ENCODE results near the gene TAS2R7. TPM values are rescaled to one million over a fixed set of nuclear protein-coding genes. Genes with fewer than 3 reads are reported as not detected.

Gene TAS2R7, protein sequence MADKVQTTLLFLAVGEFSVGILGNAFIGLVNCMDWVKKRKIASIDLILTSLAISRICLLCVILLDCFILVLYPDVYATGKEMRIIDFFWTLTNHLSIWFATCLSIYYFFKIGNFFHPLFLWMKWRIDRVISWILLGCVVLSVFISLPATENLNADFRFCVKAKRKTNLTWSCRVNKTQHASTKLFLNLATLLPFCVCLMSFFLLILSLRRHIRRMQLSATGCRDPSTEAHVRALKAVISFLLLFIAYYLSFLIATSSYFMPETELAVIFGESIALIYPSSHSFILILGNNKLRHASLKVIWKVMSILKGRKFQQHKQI
- not detected in 5 replicates for total RNA-seq (2022; extraction: Qiagen RNA extraction)

DNA sequence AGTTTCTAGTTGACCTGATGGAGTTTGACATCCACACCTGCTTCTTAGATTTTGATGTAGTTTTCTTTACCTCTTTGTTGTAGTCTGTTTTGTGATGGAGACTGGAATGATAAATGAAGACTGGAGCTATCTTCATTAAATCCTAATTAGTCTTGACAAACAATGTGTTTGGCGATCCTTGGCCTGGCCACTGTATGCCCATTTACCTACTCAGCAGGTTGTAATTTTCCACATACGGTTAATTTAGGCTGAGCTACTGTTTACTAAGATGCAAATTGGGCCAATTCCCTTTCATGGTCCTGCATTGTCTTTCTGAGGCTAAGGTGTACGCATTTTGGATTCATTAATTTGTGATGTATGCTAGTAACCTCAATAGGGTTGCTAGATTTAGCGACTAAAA is at the start of gene TAS2R7:
TAS2R7 (minus strand) TSS at position 41 of the 400 bp plus-strand sequence. CDS start 57 bp downstream, outside the sequence.

DNA sequence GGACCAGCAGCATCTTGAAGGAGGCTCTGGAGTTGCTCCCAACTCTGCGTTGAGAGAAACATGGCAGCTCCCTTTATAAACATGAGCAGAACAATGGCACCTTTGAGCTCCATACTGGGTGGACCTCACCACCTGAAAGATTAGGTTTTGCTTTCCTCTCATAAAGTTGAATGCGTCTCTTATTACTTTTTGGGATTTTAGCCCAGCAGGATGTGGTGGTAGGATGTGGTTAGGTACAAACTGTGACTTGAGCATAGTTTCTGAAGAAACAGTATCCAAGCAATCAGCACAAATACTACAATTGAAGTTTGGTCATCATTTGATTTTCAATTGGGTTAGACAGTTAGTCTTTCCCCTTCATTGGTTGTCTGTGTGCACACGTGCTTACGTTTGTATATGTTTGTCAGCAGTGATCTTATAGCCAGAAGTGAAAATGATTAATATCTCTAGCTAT is 47.0 kb upstream of the TAS2R7 start, which contains the start of gene PRR4:
PRR4 (minus strand) TSS at position 51 of the 454 bp plus-strand sequence; CDS start at position 13, 38 bp downstream.

DNA sequence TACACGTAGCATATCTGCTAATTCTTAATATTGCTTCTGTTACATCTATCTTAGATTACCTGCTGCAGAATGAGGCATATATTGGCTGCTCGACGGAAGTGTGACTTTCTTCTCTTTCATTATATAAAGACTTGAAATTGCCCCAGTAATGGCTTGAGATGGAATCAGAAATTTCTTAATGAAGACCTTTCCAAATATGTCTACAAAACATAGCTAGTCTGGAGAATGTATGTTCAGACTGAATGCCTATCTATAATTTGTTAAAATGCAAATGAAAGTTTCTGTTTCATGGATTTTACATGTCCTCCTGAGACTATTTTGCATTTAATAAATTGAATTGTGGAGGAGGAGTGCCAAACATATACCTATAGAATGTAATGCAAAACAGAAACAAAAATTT is 23.8 kb upstream of the TAS2R7 start, which contains the start of gene TAS2R10:
TAS2R10 (minus strand) TSS at position 101 of the 400 bp plus-strand sequence; CDS start at position 12, 89 bp downstream.

DNA sequence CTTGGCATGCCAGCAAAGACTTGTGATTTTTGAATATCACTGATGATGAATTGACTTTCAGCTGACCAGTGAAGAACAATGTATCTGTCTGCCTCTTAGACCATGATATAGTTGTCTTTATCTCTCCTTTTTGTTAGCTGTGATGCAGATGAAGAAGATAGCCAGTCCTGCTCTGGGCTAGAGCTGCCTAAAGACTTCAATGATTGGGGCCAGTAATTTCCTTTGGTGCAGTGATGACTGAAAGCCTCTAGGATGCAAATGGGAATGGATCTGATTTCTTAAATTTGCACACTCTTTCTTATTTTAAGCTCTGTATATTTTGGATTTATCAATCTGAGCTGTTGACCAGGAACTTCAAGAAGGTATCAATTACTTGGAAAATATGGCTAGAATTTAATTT is 7.6 kb upstream of the TAS2R7 start, which contains the start of gene TAS2R9:
TAS2R9 (minus strand) TSS at position 101 of the 400 bp plus-strand sequence; CDS start at position 8, 93 bp downstream.

DNA sequence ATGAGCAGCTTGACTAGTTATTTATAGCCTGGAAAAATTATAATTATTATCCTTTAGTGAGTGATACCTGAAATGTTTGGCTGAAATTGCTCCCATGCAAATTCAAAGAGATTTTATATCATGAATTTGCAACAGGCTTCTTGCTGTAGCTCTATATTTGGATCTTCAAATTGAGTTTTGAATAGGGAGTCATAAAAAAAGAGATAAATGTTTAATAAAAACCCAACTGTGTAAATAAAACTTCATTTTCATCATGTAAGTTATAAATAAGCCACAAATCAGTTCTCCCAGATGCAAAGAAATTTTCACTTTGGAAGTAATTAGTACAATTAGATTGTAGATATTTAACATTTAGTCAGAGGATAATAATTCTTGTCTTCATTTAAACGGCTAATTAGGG is 4.8 kb upstream of the TAS2R7 start, which contains the start of gene TAS2R8:
TAS2R8 (minus strand) TSS at position 101 of the 400 bp plus-strand sequence. CDS start 306 bp downstream, outside the sequence.

Other genes starting within 250 kb of the TAS2R7 start
- gene MAGOHB, start 189.0 kb downstream of the TAS2R7 start, total RNA-seq (2022; extraction: Qiagen RNA extraction), result 47.4 to 51.6 TPM (median 48.3 TPM) in 5 replicates
- gene STYK1, start 128.6 kb downstream of the TAS2R7 start, total RNA-seq (2022; extraction: Qiagen RNA extraction), result 0.16 to 0.28 TPM (median 0.18 TPM) in 5 replicates
- 245 to 262 TPM (median 259 TPM) in 5 replicates for gene YBX3, start 79.3 kb downstream of the TAS2R7 start, total RNA-seq (2022; extraction: Qiagen RNA extraction)
- not detected in 5 replicates for gene TAS2R8, start 4.7 kb upstream of the TAS2R7 start, total RNA-seq (2022; extraction: Qiagen RNA extraction)
- gene TAS2R9, start 7.5 kb upstream of the TAS2R7 start, total RNA-seq (2022; extraction: Qiagen RNA extraction), result not detected in 5 replicates
- gene TAS2R10, start 23.7 kb upstream of the TAS2R7 start, total RNA-seq (2022; extraction: Qiagen RNA extraction), result 0.06 to 0.09 TPM in 2 of 5 replicates, not detected in the others
- gene PRR4, start 46.8 kb upstream of the TAS2R7 start, total RNA-seq (2022; extraction: Qiagen RNA extraction), result 0.80 to 3.2 TPM (median 2.3 TPM) in 5 replicates
- 2.3 to 4.6 TPM (median 2.4 TPM) in 5 replicates for gene PRH1, start 81.6 kb upstream of the TAS2R7 start, total RNA-seq (2022; extraction: Qiagen RNA extraction)
- 0.03 TPM in 1 of 5 replicates, not detected in the others for gene TAS2R13, start 106.9 kb upstream of the TAS2R7 start, total RNA-seq (2022; extraction: Qiagen RNA extraction)
- gene PRH2, start 126.6 kb upstream of the TAS2R7 start, total RNA-seq (2022; extraction: Qiagen RNA extraction), result 0.23 to 0.48 TPM (median 0.43 TPM) in 3 of 5 replicates, not detected in the others
- 0.44 to 0.81 TPM (median 0.78 TPM) in 5 replicates for gene TAS2R14, start 136.6 kb upstream of the TAS2R7 start, total RNA-seq (2022; extraction: Qiagen RNA extraction)
- not detected in 5 replicates for gene TAS2R50, start 184.3 kb upstream of the TAS2R7 start, total RNA-seq (2022; extraction: Qiagen RNA extraction)
- 0.06 TPM in 1 of 5 replicates, not detected in the others for gene TAS2R20, start 195.7 kb upstream of the TAS2R7 start, total RNA-seq (2022; extraction: Qiagen RNA extraction)
- 0.15 TPM in 1 of 5 replicates, not detected in the others for gene TAS2R19, start 220.0 kb upstream of the TAS2R7 start, total RNA-seq (2022; extraction: Qiagen RNA extraction)
- 0.16 to 0.28 TPM (median 0.17 TPM) in 5 replicates for gene TAS2R31, start 228.8 kb upstream of the TAS2R7 start, total RNA-seq (2022; extraction: Qiagen RNA extraction)